Measurements from ENCODE around the gene SELENOK. TPM values are rescaled to one million over a fixed set of nuclear protein-coding genes. Genes with fewer than 3 reads are reported as not detected.

SELENOK gene
- total and polyA plus RNA-seq, 4 donors = 33.3 to 150 (median 63.3) TPM

DNA sequence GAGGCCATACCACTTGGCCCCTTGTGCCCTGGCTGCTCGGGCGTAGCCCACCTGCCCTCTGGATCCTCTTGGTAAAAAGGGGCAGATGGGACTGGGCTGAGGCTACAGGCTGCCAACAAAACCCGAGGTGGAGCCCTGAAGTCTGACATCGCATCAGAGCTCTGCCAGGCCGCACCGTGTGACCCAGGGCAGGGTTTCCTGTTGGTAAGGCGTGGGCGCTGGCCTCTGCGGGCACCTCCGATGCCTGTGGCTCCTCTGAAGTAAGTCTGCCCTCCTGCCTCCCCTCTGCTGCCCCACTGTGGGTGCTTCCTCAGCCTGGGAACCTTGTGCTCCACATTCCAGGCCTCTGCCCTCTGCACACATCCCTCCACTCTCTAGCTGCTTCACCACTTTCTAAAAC is 54.3 kb downstream of the SELENOK start:
- TF ChIP-seq, protein P1, sequence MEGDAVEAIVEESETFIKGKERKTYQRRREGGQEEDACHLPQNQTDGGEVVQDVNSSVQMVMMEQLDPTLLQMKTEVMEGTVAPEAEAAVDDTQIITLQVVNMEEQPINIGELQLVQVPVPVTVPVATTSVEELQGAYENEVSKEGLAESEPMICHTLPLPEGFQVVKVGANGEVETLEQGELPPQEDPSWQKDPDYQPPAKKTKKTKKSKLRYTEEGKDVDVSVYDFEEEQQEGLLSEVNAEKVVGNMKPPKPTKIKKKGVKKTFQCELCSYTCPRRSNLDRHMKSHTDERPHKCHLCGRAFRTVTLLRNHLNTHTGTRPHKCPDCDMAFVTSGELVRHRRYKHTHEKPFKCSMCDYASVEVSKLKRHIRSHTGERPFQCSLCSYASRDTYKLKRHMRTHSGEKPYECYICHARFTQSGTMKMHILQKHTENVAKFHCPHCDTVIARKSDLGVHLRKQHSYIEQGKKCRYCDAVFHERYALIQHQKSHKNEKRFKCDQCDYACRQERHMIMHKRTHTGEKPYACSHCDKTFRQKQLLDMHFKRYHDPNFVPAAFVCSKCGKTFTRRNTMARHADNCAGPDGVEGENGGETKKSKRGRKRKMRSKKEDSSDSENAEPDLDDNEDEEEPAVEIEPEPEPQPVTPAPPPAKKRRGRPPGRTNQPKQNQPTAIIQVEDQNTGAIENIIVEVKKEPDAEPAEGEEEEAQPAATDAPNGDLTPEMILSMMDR (IDR thresholded peaks at IDR 0.05; ENCODE audit: control extremely low read depth, extremely low read depth) = no peak
- peaks cover 0 to 6% (median 0%) of the 10 kb centered on the region in 5 donors for H3K4me1 ChIP-seq (ENCODE audit: control insufficient read depth in 5 of 5, insufficient read depth in 5 of 5, low read length in 5 of 5)
- no peaks in the 10 kb centered on the region for H3K36me3 ChIP-seq (ENCODE audit: control insufficient read depth in 4 of 4, insufficient read depth in 4 of 4, low read length in 4 of 4)
- ATAC-seq (ENCODE audit: insufficient read depth, low FRiP score) = peak; percentile 23
- H3K27me3 ChIP-seq (ENCODE audit: control insufficient read depth in 3 of 3, insufficient read depth in 3 of 3, low read length in 2 of 3) = no peaks in the 10 kb centered on the region
- no peak overlapping the region for H3K27ac ChIP-seq (ENCODE audit: low read depth in 1 of 2, low read length in 1 of 2)
- H3K9ac ChIP-seq (ENCODE audit: insufficient read depth in 1 of 2, low read length in 2 of 2) = no peak overlapping the region
- no peak for DNase-seq
- WGBS, 2 donors = 64 to 67% methylated on average over 10 of the region's 10 CpGs
- no peaks in the 10 kb centered on the region for H3K9me3 ChIP-seq (ENCODE audit: control insufficient read depth in 4 of 4, insufficient read depth in 3 of 4, low read length in 3 of 4)
- H3K4me3 ChIP-seq = no peak overlapping the region

DNA sequence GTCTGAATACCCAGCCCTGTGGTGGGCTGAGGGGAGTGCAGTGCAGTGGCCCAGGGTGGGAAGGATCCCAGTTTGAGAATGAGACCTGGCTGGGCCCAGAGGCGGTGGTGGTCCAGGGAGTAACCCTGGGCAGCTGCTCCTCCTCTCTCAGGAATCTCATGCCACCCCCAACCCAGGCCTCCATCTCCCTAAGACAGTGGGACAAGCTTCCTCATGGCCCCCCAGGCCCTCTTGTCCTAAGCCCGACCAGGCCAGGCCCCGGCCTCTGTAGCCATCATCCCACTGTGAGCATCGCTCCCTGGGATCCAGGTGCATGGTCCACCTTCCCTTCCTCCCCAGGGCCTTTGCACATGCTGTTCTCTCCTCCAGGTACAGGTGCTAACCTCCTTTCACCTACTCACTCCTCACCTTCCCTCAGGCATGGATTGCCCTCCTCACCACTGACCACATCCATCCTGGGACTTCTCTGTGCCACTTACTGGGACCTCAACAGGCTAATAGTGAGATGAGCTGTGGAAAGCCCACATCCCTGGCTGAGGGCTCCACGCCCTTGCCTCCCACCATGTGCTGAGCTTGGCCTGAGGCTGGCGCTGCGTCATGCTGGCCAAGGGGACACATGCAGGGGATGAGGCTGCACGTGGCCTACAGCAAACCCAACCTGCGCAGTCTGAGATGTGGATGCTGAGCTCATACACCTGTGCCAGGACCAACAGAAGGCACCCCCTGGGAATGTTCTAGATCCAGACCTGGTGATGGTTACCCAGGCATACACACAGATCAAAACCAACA is 55.4 kb downstream of the SELENOK start:
- no peak overlapping the region for H3K27ac ChIP-seq (ENCODE audit: low read depth in 1 of 2, low read length in 1 of 2)
- H3K9me3 ChIP-seq (ENCODE audit: control insufficient read depth in 4 of 4, insufficient read depth in 3 of 4, low read length in 3 of 4) = no peaks in the 10 kb centered on the region
- H3K4me1 ChIP-seq (ENCODE audit: control insufficient read depth in 5 of 5, insufficient read depth in 5 of 5, low read length in 5 of 5) = peaks cover 0 to 6% (median 0%) of the 10 kb centered on the region in 5 donors
- no peak overlapping the region for H3K4me3 ChIP-seq
- ATAC-seq (ENCODE audit: insufficient read depth, low FRiP score) (no peak), DNase-seq (no peak)
- 95 to 98% methylated on average over 9 of the region's 9 CpGs for WGBS, 2 donors
- no peaks in the 10 kb centered on the region for H3K27me3 ChIP-seq (ENCODE audit: control insufficient read depth in 3 of 3, insufficient read depth in 3 of 3, low read length in 2 of 3)
- H3K36me3 ChIP-seq (ENCODE audit: control insufficient read depth in 4 of 4, insufficient read depth in 4 of 4, low read length in 4 of 4) = no peaks in the 10 kb centered on the region
- TF ChIP-seq, protein P1 (IDR thresholded peaks at IDR 0.05; ENCODE audit: control extremely low read depth, extremely low read depth) = no peak
- no peak overlapping the region for H3K9ac ChIP-seq (ENCODE audit: insufficient read depth in 1 of 2, low read length in 2 of 2)

DNA sequence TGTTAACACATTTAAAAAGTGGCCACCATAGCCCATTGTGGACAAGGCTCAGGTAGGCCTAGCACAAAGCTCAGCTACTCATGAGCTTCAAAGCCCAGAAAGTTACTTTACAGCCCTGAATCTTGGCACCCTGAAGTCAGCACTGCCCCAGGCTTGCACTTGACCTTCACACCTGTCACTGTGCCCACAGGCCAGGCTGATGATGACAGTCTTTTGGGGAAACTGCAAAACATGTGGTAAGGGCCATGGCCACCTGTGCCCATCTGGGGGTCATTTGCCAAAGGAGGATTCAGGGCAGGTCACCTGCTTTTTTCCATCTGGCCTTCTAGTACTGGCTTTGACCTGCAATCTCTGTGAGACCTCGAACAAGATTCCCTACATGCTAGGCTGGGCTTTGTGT is 56.4 kb downstream of the SELENOK start:
- DNase-seq (no peak), ATAC-seq (ENCODE audit: insufficient read depth, low FRiP score) (no peak)
- H3K27ac ChIP-seq (ENCODE audit: low read depth in 1 of 2, low read length in 1 of 2) = no peak overlapping the region
- H3K27me3 ChIP-seq (ENCODE audit: control insufficient read depth in 3 of 3, insufficient read depth in 3 of 3, low read length in 2 of 3) = no peaks in the 10 kb centered on the region
- H3K4me1 ChIP-seq (ENCODE audit: control insufficient read depth in 5 of 5, insufficient read depth in 5 of 5, low read length in 5 of 5) = peaks cover 0 to 4% (median 0%) of the 10 kb centered on the region in 5 donors
- TF ChIP-seq, protein P1 (IDR thresholded peaks at IDR 0.05; ENCODE audit: control extremely low read depth, extremely low read depth) = no peak
- no peak overlapping the region for H3K9ac ChIP-seq (ENCODE audit: insufficient read depth in 1 of 2, low read length in 2 of 2)
- 88 to 100% methylated on average over 1 of the region's 1 CpG for WGBS, 2 donors
- no peak overlapping the region for H3K4me3 ChIP-seq
- no peaks in the 10 kb centered on the region for H3K36me3 ChIP-seq (ENCODE audit: control insufficient read depth in 4 of 4, insufficient read depth in 4 of 4, low read length in 4 of 4)
- H3K9me3 ChIP-seq (ENCODE audit: control insufficient read depth in 4 of 4, insufficient read depth in 3 of 4, low read length in 3 of 4) = no peaks in the 10 kb centered on the region

All from lung (tissue), 12 donors.